HCT116 (cell line): Measurements from ENCODE around the gene ASAP2. TPM values are rescaled to one million over a fixed set of nuclear protein-coding genes. Genes with fewer than 3 reads are reported as not detected.

Experiments used
- ATAC-seq: fragments of 200-7000 bp; cut with Tn5 transposase; 2 replicates; pipeline ENCODE4 v1.9.1; 2020; ENCODE audit warnings: mild to moderate bottlenecking, moderate library complexity
- BruUV-seq: library from RNA; stranded (reverse); fragments of 400-500 nt; replicated peaks from 2 replicates; lab custom pipeline; 2021; lab: Mats Ljungman, UMichigan
- CTCF ChIA-PET: fragments of 300-600 bp; sonication (Branson Sonifier 250); formaldehyde crosslinking; loops from one replicate; lab custom pipeline; 2021; ENCODE audit warnings: antibody characterized with exemption; lab: Charles Lee
- POLR2A ChIA-PET: fragments of 300-600, 350-600 bp; sonication (Branson Sonifier 250); formaldehyde crosslinking; loops from one replicate; lab custom pipeline; 2021; ENCODE audit warnings: antibody characterized with exemption; lab: Charles Lee
- RAD21 ChIA-PET, 2 experiments: fragments of 300-600 bp; sonication (Branson Sonifier 250); formaldehyde crosslinking; loops; one replicate each; lab custom pipeline; 2023; ENCODE audit warnings: low total read pairs in 2 of 2; ENCODE audit not compliant: uncharacterized antibody in 2 of 2, unreplicated experiment in 2 of 2, low non-redundant PET in 1 of 2; lab: Charles Lee
- DNase-seq: peaks from one replicate; pipeline ENCODE4 v3.0.0-alpha.2; 2010; ENCODE audit warnings: low read depth, low spot score
- H2AFZ ChIP-seq: fragments of 200-600 bp; shearing (Covaris generic), sonication (generic); 2 replicates; pipeline ENCODE4 v1.6.1; 2017; ENCODE audit warnings: low read depth, mixed run types, mixed read lengths, antibody characterized with exemption, low read length; ENCODE audit not compliant: poor library complexity, severe bottlenecking
- H3K27ac ChIP-seq: 2 replicates; pipeline ENCODE4 v1.5.1; 2012; ENCODE audit warnings: low read depth, low read length
- H3K27me3 ChIP-seq: fragments of 200-600 bp; sonication (generic); 2 replicates; pipeline ENCODE4 v1.6.1; 2016; ENCODE audit warnings: mixed run types, low read length, mixed read lengths; ENCODE audit not compliant: insufficient read depth
- H3K36me3 ChIP-seq, 2 experiments: fragments of 200-500 bp in 1 of 2; fragments of 200-600 bp in 1 of 2; sonication (Bioruptor generic) in 1 of 2; sonication (generic) in 1 of 2; 2 replicates each; pipeline versions ENCODE4 v1.5.1 to v1.6.1; 2014 to 2016; ENCODE audit warnings: low read length in 2 of 2, inconsistent platforms in 1 of 2, mixed read lengths in 1 of 2, mixed run types in 1 of 2; ENCODE audit not compliant: insufficient read depth in 2 of 2, control insufficient read depth in 1 of 2
- H3K4me1 ChIP-seq, 2 experiments: fragments of 200-600 bp in 1 of 2; sonication (generic) in 1 of 2; 2 replicates each; pipeline versions ENCODE4 v1.5.1 to v1.6.1; 2012 to 2017; ENCODE audit warnings: low read length in 2 of 2, inconsistent platforms in 1 of 2, mild to moderate bottlenecking in 1 of 2, mixed read lengths in 1 of 2, mixed run types in 1 of 2, moderate library complexity in 1 of 2; ENCODE audit not compliant: insufficient read depth in 2 of 2, control insufficient read depth in 1 of 2
- H3K4me2 ChIP-seq: fragments of 200-600 bp; sonication (generic); 2 replicates; pipeline ENCODE4 v1.6.1; 2017; ENCODE audit warnings: mixed run types, low read length, mixed read lengths
- H3K4me3 ChIP-seq, 2 experiments: fragments of 200-600 bp in 1 of 2; sonication (generic) in 1 of 2; replicated peaks in 1 of 2; 2 replicates each; pipeline ENCODE4 v1.5.1; 2011 to 2016; ENCODE audit warnings: low read length in 2 of 2, control low read depth in 1 of 2, low read depth in 1 of 2, mild to moderate bottlenecking in 1 of 2, mixed read lengths in 1 of 2, mixed run types in 1 of 2
- H3K79me2 ChIP-seq: fragments of 200-600 bp; sonication (generic); 2 replicates; pipeline ENCODE4 v1.6.1; 2017; ENCODE audit warnings: mild to moderate bottlenecking, mixed run types, low read length, moderate library complexity, mixed read lengths; ENCODE audit not compliant: insufficient read depth
- H3K9ac ChIP-seq: fragments of 200-600 bp; sonication (generic); 2 replicates; pipeline ENCODE4 v1.6.1; 2016; ENCODE audit warnings: low read length, mixed read lengths
- H3K9me2 ChIP-seq: fragments of 200-600 bp; sonication (generic), shearing (Covaris generic); 2 replicates; pipeline ENCODE4 v1.6.1; 2017; ENCODE audit warnings: mixed run types, mild to moderate bottlenecking, moderate library complexity; ENCODE audit not compliant: insufficient read depth
- H3K9me3 ChIP-seq, 2 experiments: fragments of 200-500 bp in 1 of 2; fragments of 200-600 bp in 1 of 2; sonication (Bioruptor generic) in 1 of 2; sonication (generic) in 1 of 2; 2 replicates each; pipeline ENCODE4 v1.6.1; 2014 to 2017; ENCODE audit warnings: low read length in 2 of 2, mixed read lengths in 2 of 2, inconsistent platforms in 1 of 2, low read depth in 1 of 2, mild to moderate bottlenecking in 1 of 2, mixed run types in 1 of 2, moderate library complexity in 1 of 2; ENCODE audit not compliant: control insufficient read depth in 1 of 2, insufficient read depth in 1 of 2
- H4K20me1 ChIP-seq: fragments of 200-600 bp; sonication (generic), shearing (Covaris generic); 2 replicates; pipeline ENCODE4 v1.6.1; 2017; ENCODE audit warnings: mixed run types, mild to moderate bottlenecking, moderate library complexity; ENCODE audit not compliant: insufficient read depth
- CEBPB ChIP-seq: IDR thresholded peaks from 2 replicates; pipeline ENCODE4 v1.6.1; 2012; ENCODE audit warnings: low read depth
- CTCF ChIP-seq, 3 experiments: fragments of 200-600 bp in 1 of 3; sonication (generic) in 1 of 3; IDR thresholded peaks in 2 of 3; conservative IDR thresholded peaks in 1 of 3; 2 replicates each; pipeline ENCODE4 v1.5.1; 2012 to 2017; ENCODE audit warnings: low read depth in 2 of 3, low read length in 2 of 3, antibody characterized with exemption in 1 of 3, borderline replicate concordance in 1 of 3, control low read depth in 1 of 3, mild to moderate bottlenecking in 1 of 3, mixed read lengths in 1 of 3, mixed run types in 1 of 3, moderate library complexity in 1 of 3; ENCODE audit not compliant: insufficient read depth in 1 of 3
- EGR1 ChIP-seq: IDR thresholded peaks from 2 replicates; pipeline ENCODE4 v1.6.1; 2012; ENCODE audit warnings: low read depth
- ELF1 ChIP-seq: IDR thresholded peaks from 2 replicates; pipeline ENCODE4 v1.6.1; 2012; ENCODE audit warnings: low read depth, borderline replicate concordance
- EZH2phosphoT487 ChIP-seq: fragments of 200-600 bp; IDR thresholded peaks from 2 replicates; pipeline ENCODE4 v1.6.1; 2018; ENCODE audit warnings: antibody characterized with exemption, borderline replicate concordance
- FOSL1 ChIP-seq: IDR thresholded peaks from 2 replicates; pipeline ENCODE4 v1.6.1; 2012; ENCODE audit warnings: low read depth
- MAX ChIP-seq: IDR thresholded peaks from 2 replicates; pipeline ENCODE4 v1.6.1; 2012
- POLR2A ChIP-seq: IDR thresholded peaks from 2 replicates; pipeline ENCODE4 v1.7.0; 2011; ENCODE audit warnings: borderline replicate concordance; ENCODE audit not compliant: insufficient read depth, insufficient read length; ENCODE audit errors: extremely low read depth
- RAD21 ChIP-seq: IDR thresholded peaks from 2 replicates; pipeline ENCODE4 v1.6.1; 2012; ENCODE audit warnings: low read depth, mild to moderate bottlenecking
- REST ChIP-seq: IDR thresholded peaks from 2 replicates; pipeline ENCODE4 v1.6.1; 2012; ENCODE audit warnings: low read depth
- SIN3A ChIP-seq: IDR thresholded peaks from 2 replicates; pipeline ENCODE4 v1.6.1; 2012; ENCODE audit warnings: low read depth
- SRF ChIP-seq: IDR thresholded peaks from 2 replicates; pipeline ENCODE4 v1.6.1; 2012; ENCODE audit warnings: low read depth
- ZBTB33 ChIP-seq: IDR thresholded peaks from 2 replicates; pipeline ENCODE4 v1.6.1; 2011; ENCODE audit warnings: mild to moderate bottlenecking, low read length, moderate library complexity; ENCODE audit not compliant: insufficient replicate concordance; ENCODE audit errors: extremely low read depth
- ZFX ChIP-seq: fragments of 450-650 bp; IDR thresholded peaks from 2 replicates; pipeline ENCODE4 v1.6.1; 2017
- ZNF274 ChIP-seq: fragments of 200-500 bp; sonication (Bioruptor generic); IDR thresholded peaks from 2 replicates; pipeline ENCODE4 v1.6.1; 2014; ENCODE audit warnings: mild to moderate bottlenecking, low read depth, low read length, inconsistent platforms
- intact Hi-C: fragments of 100-400 bp; cut with micrococcal nuclease; formaldehyde crosslinking; loops from 2 replicates; pipeline ENCODE4 v1.10.0; 2022
- total RNA-seq: library from RNA; stranded (reverse); gene quantifications from one replicate; pipeline ENCODE4 v1.2.1, GENCODE V29; 2021; ENCODE audit not compliant: unreplicated experiment

ASAP2 gene
- total RNA-seq, 1 experiment from 2014 or later = 16.5 TPM

GRCh38 chr2:9355716-9356115, 149.1 kb downstream of the ASAP2 start (continued):
- TF ChIP-seq ZBTB33 = no peak
- no peak for TF ChIP-seq RAD21
- no peak for TF ChIP-seq ZFX
- no peak for TF ChIP-seq FOSL1

GRCh38 chr2:9356261-9356660, 149.6 kb downstream of the ASAP2 start:
- no TSS peak for BruUV-seq
- Histone ChIP-seq H3K27ac (no peak overlapping the region), H3K4me1 (peaks cover 0 to 10% of the 10 kb centered on the region in 2 experiments; a peak in 2 of 4 replicates), H3K36me3 (peaks cover 2 to 7% of the 10 kb centered on the region in 2 experiments; a peak in 1 of 4 replicates), H3K9me2 (no peaks in the 10 kb centered on the region), H3K9me3 (no peaks in the 10 kb centered on the region), H3K27me3 (no peaks in the 10 kb centered on the region), H3K4me2 (no peak overlapping the region), H3K79me2 (no peaks in the 10 kb centered on the region), H2AFZ (no peak overlapping the region), H3K9ac (no peak overlapping the region), H3K4me3 (no peak overlapping the region), H4K20me1 (no peaks in the 10 kb centered on the region)
- no peak for ATAC-seq
- RAD21 ChIA-PET = no interaction called here
- POLR2A ChIA-PET = no interaction called here
- DNase-seq = no peak
- intact Hi-C loops = no loop called here
- CTCF ChIA-PET = no interaction called here
- TF ChIP-seq CEBPB (no peak), POLR2A (no peak), SRF (no peak), CTCF (IDR thresholded peaks at IDR 0.05 in 2 of 3, conservative IDR thresholded peaks at IDR 0.05 in 1 of 3; ENCODE audit: borderline replicate concordance in 1 of 3, insufficient read depth in 1 of 3, low read depth in 2 of 3, low read length in 2 of 3) (no peak), ZNF274 (no peak), REST (no peak), FOSL1 (no peak), MAX (no peak), RAD21 (no peak), EZH2phosphoT487 (no peak), SIN3A (no peak), ELF1 (no peak), EGR1 (no peak)
